BJ (cell line): ENCODE data around the gene HTRA3. TPM values are rescaled to one million over a fixed set of nuclear protein-coding genes. Genes with fewer than 3 reads are reported as not detected.

Source experiments
- CTCF ChIA-PET: fragments of 350-600 bp; formaldehyde crosslinking; extraction: SDS; loops from one replicate; lab custom pipeline; 2021; ENCODE audit warnings: antibody characterized with exemption, inconsistent platforms; lab: Yijun Ruan, JAX
- POLR2A ChIA-PET: fragments of 300-600 bp; sonication (Branson Sonifier 250); formaldehyde crosslinking; extraction: SDS; loops from one replicate; lab custom pipeline; 2021; ENCODE audit warnings: antibody characterized with exemption; lab: Charles Lee
- DNase-seq: peaks from one replicate; pipeline ENCODE4 v3.0.0-alpha.2; 2011; ENCODE audit warnings: low read depth
- H3K27me3 ChIP-seq: 2 replicates; pipeline ENCODE4 v1.6.0; 2011; ENCODE audit warnings: low read length; ENCODE audit not compliant: control insufficient read depth, insufficient read depth
- H3K36me3 ChIP-seq: 2 replicates; pipeline ENCODE4 v1.5.1; 2011; ENCODE audit warnings: low read length; ENCODE audit not compliant: control insufficient read depth, insufficient read depth
- H3K4me3 ChIP-seq: 2 replicates; pipeline ENCODE4 v1.5.1; 2011; ENCODE audit warnings: low read depth, mild to moderate bottlenecking, control low read depth, low read length
- CTCF ChIP-seq: IDR thresholded peaks from 2 replicates; pipeline ENCODE4 v1.5.1; 2011; ENCODE audit warnings: low read depth, mild to moderate bottlenecking, control low read depth, inconsistent platforms, low read length, moderate library complexity; ENCODE audit not compliant: insufficient read depth
- polyA plus RNA-seq: library from polyadenylated mRNA; depleted of rRNA; stranded (reverse); fragments of >200 nt; gene quantifications from 2 replicates; pipeline ENCODE4 v1.2.3, GENCODE V29; 2011

Gene HTRA3
- polyA plus RNA-seq, 1 experiment = 5.7 TPM

GRCh38 chr4:8244001-8244757, 25.4 kb upstream of the HTRA3 start:
- Histone ChIP-seq H3K4me3 (no peak overlapping the region), H3K27me3 (no peaks in the 10 kb centered on the region), H3K36me3 (no peaks in the 10 kb centered on the region)
- ChIA-PET CTCF (interaction anchor here (1.1 to 3.4 kb wide), 5 partner anchors 16 to 166 kb away, joined by 3 to 21 read pairs (median 12); no protein-coding TSS in a partner anchor), POLR2A (no interaction called here)
- TF ChIP-seq CTCF = no peak
- DNase-seq = no peak

DNA sequence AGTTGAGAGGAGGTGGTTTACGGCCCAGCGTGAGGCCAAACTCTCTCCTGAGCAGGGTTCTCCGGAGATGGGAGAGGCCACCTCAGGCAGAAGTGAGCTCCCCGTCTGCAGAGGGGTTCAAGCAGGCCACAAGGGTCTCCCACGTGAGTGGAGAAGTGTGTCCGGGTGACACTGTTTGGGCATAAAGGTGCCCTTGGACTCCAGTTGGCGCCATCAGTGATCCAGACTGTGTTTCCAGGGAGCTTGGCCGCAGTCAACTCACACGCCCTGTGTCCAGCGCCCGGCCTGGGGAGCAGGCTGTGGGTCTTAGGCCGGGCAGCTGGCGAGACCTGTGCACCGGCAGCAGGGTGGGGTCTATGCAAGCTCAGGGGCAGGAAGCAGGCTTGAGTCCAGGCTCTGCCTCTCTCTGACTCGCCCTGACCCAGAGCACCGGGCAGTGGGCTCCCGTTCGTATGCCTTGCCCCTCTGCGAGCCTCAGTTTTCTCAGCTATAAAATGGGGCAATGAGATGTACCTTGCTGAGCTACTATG, 24.6 kb upstream of the HTRA3 start:
- peaks cover under 1% of the 10 kb centered on the region; the same call in 1 of the 2 replicates for H3K27me3 ChIP-seq
- POLR2A ChIA-PET = no interaction called here
- DNase-seq = no peak
- no peak for TF ChIP-seq CTCF
- no peaks in the 10 kb centered on the region for H3K36me3 ChIP-seq
- no peak overlapping the region for H3K4me3 ChIP-seq
- CTCF ChIA-PET = interaction anchor here (1.1 to 3.4 kb wide), 4 partner anchors 15 to 163 kb away, joined by 3 to 18 read pairs (median 6); no protein-coding TSS in a partner anchor

DNA sequence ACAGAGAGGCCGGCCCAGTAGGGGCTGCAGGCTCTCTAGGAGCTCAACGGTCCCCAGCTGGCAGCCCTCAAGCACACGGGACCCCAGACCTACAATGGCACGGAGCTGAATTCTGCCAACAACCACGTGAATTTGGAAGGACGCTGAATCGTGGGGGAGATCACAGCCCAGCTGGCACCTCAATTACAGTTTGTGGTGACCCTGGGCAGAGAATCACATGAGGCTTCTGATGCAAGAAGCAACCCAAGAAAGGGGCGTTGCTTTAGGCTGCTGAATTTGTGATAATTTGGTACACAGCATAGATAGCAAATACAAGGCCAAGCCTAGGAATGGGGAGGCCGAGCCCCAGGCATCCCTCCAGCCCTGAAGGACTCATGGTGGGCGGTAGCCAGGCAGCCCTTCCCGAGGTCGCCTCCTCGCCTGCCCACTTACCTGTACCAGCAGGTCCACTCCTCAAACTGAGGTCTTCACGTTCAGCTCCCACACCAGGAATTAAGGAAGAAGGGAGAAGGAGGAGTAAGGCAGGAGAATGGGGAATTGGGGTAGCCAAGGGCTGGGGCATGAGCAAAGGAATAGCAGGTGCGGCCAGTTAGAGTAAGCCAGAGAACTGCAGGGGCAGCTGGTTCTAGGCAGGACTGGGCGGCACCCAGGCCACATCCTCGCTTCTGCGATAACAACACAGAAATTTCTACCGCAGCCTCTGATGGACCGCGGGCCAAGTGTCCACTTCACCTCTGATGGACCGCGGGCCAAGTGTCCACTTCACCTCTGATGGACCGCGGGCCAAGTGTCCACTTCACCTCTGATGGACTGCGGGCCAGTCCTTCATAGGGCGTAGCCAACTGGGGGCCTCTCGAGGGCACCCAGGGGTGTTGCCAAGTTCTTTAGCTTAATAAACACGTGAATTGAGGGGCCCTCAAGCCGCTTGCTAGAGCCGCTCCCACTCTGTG, 23.4 kb upstream of the HTRA3 start:
- CTCF ChIA-PET = interaction anchor here (1.9 to 3.4 kb wide), 3 partner anchors 14 to 162 kb away, joined by 4 to 18 read pairs (median 9); no protein-coding TSS in a partner anchor
- Histone ChIP-seq H3K4me3 (no peak overlapping the region), H3K36me3 (no peaks in the 10 kb centered on the region), H3K27me3 (peaks cover 3% of the 10 kb centered on the region; the same call in 1 of the 2 replicates)
- no peak for TF ChIP-seq CTCF
- DNase-seq = no peak
- POLR2A ChIA-PET = no interaction called here

DNA sequence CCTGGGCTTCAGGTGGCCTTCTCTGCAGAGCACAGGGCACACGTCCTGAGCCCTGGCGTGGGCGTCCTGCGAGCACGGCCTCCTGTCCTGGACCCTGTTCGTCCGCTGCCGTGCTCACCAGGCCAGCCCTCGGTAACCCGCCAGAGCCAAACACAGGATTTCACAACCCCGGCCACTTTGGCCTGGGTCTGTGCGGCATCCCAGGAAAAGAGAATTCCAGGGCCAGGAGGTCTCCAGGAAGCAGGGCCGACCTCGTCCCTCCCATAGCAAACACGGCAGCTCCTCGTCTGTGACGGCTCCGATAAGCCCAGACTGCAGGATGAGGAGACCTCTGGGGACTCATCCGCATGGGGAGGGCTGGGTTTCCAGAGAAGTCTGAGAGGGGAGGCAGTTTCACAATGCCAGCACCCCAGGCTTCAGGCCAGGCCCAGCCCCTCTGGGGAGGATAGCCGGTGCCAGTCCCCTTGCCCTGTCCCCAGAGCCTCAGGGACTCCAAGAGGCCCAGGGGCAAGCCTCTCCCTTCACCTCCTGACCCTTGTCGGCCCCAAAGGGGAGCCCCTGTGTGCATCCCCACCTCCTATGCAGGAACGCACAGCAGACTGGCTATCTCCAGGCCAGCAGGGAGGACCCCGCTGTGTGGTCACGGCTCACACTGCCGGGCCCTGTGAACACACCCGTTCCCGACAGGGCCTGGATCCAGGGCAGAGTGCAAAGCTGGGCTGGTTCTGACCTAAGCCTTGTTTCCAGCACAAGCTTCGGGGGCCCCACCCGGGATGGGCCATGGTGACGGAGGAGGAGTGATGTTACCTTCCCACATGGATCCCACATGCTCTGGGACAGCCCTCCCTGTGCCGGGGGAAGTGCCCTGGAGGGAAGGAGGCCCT, 22.3 kb upstream of the HTRA3 start:
- no peaks in the 10 kb centered on the region for H3K36me3 ChIP-seq
- H3K4me3 ChIP-seq = no peak overlapping the region
- peaks cover 3% of the 10 kb centered on the region; the same call in 1 of the 2 replicates for H3K27me3 ChIP-seq
- CTCF ChIA-PET = interaction anchor here (0.8 to 3.4 kb wide), 3 partner anchors 155 to 161 kb away, joined by 6 to 18 read pairs (median 9); no protein-coding TSS in a partner anchor
- POLR2A ChIA-PET = no interaction called here
- DNase-seq = no peak
- TF ChIP-seq CTCF = no peak
